Measurements from ENCODE around the gene PCGF1. TPM values are rescaled to one million over a fixed set of nuclear protein-coding genes. Genes with fewer than 3 reads are reported as not detected.
A peak's percentile ranks its signal among the peaks of the same experiment; 100 is the strongest.

The PCGF1 gene
- total and polyA plus RNA-seq, 9 of the 15 experiments (the other 6 are each of a cell fraction or from before 2014, with no cell fraction given) = 20.3 to 45.7 (median 29.3) TPM

DNA sequence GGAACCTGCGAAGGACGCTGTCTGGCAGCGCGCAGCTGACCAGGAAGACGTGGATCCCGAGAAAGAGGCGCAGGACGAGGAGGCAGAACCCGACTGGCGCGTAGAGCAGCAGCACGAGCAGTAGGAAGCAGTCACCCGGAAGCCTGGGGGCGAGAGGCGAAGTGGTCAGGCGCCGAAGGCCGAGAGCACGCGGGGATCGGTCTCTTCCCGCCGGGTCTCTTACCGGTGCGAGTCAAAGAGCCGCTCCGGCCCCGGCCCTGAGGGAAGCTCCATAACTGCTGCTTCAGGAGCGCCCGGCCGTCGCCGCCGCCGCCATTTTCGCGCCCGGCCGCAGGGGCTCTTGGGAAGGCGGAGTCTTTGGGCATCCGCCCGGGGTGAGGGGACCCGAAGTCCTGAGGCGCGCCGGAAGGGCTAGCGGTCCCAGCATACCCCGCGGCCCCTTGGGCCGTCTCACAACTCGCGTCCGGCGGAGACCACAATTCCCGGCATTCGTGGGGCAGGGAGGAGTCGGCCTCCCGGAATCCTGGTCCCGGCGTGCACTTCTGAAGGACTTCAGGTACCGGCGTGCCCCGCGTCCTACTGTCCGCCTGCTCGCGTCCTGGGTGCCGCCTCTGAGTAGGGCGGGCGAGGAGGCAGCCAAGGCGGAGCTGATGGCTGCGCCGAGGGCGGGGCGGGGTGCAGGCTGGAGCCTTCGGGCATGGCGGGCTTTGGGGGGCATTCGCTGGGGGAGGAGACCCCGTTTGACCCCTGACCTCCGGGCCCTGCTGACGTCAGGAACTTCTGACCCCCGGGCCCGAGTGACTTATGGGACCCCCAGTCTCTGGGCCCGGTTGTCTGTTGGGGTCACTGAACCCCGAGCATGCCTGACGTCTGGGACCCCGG lies 22.1 kb upstream of the PCGF1 start, which contains the start of the genes AUP1 and HTRA2 (continued):
- TF ChIP-seq, protein P1, sequence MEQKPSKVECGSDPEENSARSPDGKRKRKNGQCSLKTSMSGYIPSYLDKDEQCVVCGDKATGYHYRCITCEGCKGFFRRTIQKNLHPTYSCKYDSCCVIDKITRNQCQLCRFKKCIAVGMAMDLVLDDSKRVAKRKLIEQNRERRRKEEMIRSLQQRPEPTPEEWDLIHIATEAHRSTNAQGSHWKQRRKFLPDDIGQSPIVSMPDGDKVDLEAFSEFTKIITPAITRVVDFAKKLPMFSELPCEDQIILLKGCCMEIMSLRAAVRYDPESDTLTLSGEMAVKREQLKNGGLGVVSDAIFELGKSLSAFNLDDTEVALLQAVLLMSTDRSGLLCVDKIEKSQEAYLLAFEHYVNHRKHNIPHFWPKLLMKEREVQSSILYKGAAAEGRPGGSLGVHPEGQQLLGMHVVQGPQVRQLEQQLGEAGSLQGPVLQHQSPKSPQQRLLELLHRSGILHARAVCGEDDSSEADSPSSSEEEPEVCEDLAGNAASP (IDR thresholded peaks at IDR 0.05) = no peak
- TF ChIP-seq ZNF23 (CRISPR knock-in tag; IDR thresholded peaks at IDR 0.05) (no peak), NCOA1 (IDR thresholded peaks at IDR 0.05; ENCODE audit: low read depth) (peak; percentile 13; the same call in 1 of the 2 replicates), TARDBP (IDR thresholded peaks at IDR 0.05) (no peak), MYC (IDR thresholded peaks at IDR 0.05; ENCODE audit: low read depth, low read length) (peak; percentile 48), MYC (CRISPR knock-in tag; IDR thresholded peaks at IDR 0.05; ENCODE audit: borderline replicate concordance, low read depth) (peak; percentile 44; the same call in 1 of the 2 replicates), ZNF696 (CRISPR knock-in tag; conservative IDR thresholded peaks at IDR 0.05) (no peak), RBBP5 (IDR thresholded peaks at IDR 0.05; ENCODE audit: borderline replicate concordance, insufficient read depth, low read length, poor library complexity, severe bottlenecking) (peak; percentile 96), POLR2AphosphoS2 (IDR thresholded peaks at IDR 0.05; ENCODE audit: low read length) (peak; percentile 30; the same call in 1 of the 2 replicates), BRD4 (IDR thresholded peaks at IDR 0.05) (peak; percentile 72; the same call in 1 of the 2 replicates), ESRRA (IDR thresholded peaks at IDR 0.05; ENCODE audit: borderline replicate concordance, low read depth) (peak; percentile 62; the same call in 1 of the 2 replicates), HNRNPLL (IDR thresholded peaks at IDR 0.05; ENCODE audit: low read depth, low read length, poor library complexity, severe bottlenecking) (peak; percentile 65), PURB (CRISPR knock-in tag; IDR thresholded peaks at IDR 0.05; ENCODE audit: low read depth) (no peak), OTX1 (CRISPR knock-in tag; IDR thresholded peaks at IDR 0.05) (no peak), SMARCC2 (IDR thresholded peaks at IDR 0.05; ENCODE audit: low read depth) (no peak), ELF2 (CRISPR knock-in tag; IDR thresholded peaks at IDR 0.05) (peak; percentile 80), GTF2E2 (tag; IDR thresholded peaks at IDR 0.05) (peak; percentile 77; the same call in 1 of the 2 replicates), ELF1 (tag; IDR thresholded peaks at IDR 0.05) (peak; percentile 95)
- TF ChIP-seq, protein P2, sequence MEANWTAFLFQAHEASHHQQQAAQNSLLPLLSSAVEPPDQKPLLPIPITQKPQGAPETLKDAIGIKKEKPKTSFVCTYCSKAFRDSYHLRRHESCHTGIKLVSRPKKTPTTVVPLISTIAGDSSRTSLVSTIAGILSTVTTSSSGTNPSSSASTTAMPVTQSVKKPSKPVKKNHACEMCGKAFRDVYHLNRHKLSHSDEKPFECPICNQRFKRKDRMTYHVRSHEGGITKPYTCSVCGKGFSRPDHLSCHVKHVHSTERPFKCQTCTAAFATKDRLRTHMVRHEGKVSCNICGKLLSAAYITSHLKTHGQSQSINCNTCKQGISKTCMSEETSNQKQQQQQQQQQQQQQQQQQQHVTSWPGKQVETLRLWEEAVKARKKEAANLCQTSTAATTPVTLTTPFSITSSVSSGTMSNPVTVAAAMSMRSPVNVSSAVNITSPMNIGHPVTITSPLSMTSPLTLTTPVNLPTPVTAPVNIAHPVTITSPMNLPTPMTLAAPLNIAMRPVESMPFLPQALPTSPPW (CRISPR knock-in tag; IDR thresholded peaks at IDR 0.05) = peak; percentile 81
- TF ChIP-seq, protein P3, sequence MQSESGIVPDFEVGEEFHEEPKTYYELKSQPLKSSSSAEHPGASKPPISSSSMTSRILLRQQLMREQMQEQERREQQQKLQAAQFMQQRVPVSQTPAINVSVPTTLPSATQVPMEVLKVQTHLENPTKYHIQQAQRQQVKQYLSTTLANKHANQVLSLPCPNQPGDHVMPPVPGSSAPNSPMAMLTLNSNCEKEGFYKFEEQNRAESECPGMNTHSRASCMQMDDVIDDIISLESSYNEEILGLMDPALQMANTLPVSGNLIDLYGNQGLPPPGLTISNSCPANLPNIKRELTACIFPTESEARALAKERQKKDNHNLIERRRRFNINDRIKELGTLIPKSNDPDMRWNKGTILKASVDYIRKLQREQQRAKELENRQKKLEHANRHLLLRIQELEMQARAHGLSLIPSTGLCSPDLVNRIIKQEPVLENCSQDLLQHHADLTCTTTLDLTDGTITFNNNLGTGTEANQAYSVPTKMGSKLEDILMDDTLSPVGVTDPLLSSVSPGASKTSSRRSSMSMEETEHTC (IDR thresholded peaks at IDR 0.05) = no peak; the same call in 1 of the 2 replicates
- TF ChIP-seq, protein P4, sequence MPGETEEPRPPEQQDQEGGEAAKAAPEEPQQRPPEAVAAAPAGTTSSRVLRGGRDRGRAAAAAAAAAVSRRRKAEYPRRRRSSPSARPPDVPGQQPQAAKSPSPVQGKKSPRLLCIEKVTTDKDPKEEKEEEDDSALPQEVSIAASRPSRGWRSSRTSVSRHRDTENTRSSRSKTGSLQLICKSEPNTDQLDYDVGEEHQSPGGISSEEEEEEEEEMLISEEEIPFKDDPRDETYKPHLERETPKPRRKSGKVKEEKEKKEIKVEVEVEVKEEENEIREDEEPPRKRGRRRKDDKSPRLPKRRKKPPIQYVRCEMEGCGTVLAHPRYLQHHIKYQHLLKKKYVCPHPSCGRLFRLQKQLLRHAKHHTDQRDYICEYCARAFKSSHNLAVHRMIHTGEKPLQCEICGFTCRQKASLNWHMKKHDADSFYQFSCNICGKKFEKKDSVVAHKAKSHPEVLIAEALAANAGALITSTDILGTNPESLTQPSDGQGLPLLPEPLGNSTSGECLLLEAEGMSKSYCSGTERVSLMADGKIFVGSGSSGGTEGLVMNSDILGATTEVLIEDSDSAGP (CRISPR knock-in tag; IDR thresholded peaks at IDR 0.05) = no peak

All from K562 (cell line).